ENCODE measurements around the gene ATP1A2.

DNA sequence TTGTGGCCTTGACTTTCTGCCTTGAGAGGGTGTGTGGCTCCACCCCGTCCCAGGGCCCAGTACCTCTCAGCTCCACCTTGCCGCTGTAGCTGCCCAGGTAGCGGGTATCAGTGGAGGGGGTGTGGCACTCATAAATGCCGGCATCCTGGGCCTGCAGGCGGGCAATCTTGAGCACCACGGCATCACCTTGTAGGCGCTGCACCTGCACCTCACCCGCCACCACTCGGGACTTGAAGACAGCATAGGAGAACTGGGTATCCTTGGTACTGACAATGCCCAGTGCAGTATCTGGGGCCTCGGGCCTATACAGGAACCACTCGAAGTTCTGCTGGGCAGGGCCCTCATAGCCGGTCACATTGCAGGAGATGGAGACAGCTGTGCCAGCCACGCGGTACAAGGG lies 20.8 kb upstream of the ATP1A2 start:
- TF ChIP-seq, protein P1, sequence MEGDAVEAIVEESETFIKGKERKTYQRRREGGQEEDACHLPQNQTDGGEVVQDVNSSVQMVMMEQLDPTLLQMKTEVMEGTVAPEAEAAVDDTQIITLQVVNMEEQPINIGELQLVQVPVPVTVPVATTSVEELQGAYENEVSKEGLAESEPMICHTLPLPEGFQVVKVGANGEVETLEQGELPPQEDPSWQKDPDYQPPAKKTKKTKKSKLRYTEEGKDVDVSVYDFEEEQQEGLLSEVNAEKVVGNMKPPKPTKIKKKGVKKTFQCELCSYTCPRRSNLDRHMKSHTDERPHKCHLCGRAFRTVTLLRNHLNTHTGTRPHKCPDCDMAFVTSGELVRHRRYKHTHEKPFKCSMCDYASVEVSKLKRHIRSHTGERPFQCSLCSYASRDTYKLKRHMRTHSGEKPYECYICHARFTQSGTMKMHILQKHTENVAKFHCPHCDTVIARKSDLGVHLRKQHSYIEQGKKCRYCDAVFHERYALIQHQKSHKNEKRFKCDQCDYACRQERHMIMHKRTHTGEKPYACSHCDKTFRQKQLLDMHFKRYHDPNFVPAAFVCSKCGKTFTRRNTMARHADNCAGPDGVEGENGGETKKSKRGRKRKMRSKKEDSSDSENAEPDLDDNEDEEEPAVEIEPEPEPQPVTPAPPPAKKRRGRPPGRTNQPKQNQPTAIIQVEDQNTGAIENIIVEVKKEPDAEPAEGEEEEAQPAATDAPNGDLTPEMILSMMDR (IDR thresholded peaks at IDR 0.05; ENCODE audit: low read length): no peak
- no peak for TF ChIP-seq EZH2 (IDR thresholded peaks at IDR 0.05; ENCODE audit: borderline replicate concordance, low read length)
